Ascending aorta (tissue), 2 donors: ENCODE measurements around the gene CHN2. TPM values are rescaled to one million over a fixed set of nuclear protein-coding genes. Genes with fewer than 3 reads are reported as not detected.

ENCODE experiments used
- DNase-seq, 2 donors: peaks; one replicate each; pipeline ENCODE4 v3.0.0-alpha.2; 2019; ENCODE audit warnings: low spot score in 2 of 2
- H3K27ac ChIP-seq, 2 donors: fragments of 200-600 bp; sonication (generic); one replicate each; pipeline ENCODE4 v1.5.1; 2016 to 2017; ENCODE audit warnings: mild to moderate bottlenecking in 1 of 2
- H3K27me3 ChIP-seq: fragments of 200-600 bp; sonication (generic); one replicate; pipeline ENCODE4 v1.5.1; 2017
- H3K36me3 ChIP-seq, 2 donors: fragments of 200-600 bp; sonication (generic); one replicate each; pipeline ENCODE4 v1.5.1; 2016
- H3K4me1 ChIP-seq, 2 donors: fragments of 200-600 bp; sonication (generic); one replicate each; pipeline ENCODE4 v1.5.1; 2016 to 2017; ENCODE audit warnings: mild to moderate bottlenecking in 1 of 2
- H3K4me3 ChIP-seq, 2 donors: fragments of 200-600 bp; sonication (generic); one replicate each; pipeline ENCODE4 v1.5.1; 2016 to 2017; ENCODE audit warnings: mild to moderate bottlenecking in 1 of 2
- H3K9me3 ChIP-seq, 2 donors: fragments of 200-600 bp; sonication (generic); one replicate each; pipeline ENCODE4 v1.5.1; 2016
- intact Hi-C: fragments of 100-400 bp; cut with DNase I; formaldehyde crosslinking; loops from one replicate; pipeline ENCODE4 v1.15.1; 2023
- total RNA-seq: library from RNA; depleted of rRNA; stranded (reverse); fragments of >200 nt; gene quantifications from one replicate; pipeline ENCODE4 v1.1.0, GENCODE V29; 2016
- TF ChIP-seq, protein P1 (sequence below), 3 experiments: fragments of 200-600 bp in 2 of 3; fragments of 450-650 bp in 1 of 3; sonication (generic) in 2 of 3; IDR thresholded peaks; one replicate each; pipeline ENCODE4 v1.5.1; 2016 to 2019; ENCODE audit warnings: antibody characterized with exemption in 3 of 3, mild to moderate bottlenecking in 1 of 3, moderate library complexity in 1 of 3

Gene CHN2
- total RNA-seq, 1 donor from 2014 or later: 8.7 TPM

DNA sequence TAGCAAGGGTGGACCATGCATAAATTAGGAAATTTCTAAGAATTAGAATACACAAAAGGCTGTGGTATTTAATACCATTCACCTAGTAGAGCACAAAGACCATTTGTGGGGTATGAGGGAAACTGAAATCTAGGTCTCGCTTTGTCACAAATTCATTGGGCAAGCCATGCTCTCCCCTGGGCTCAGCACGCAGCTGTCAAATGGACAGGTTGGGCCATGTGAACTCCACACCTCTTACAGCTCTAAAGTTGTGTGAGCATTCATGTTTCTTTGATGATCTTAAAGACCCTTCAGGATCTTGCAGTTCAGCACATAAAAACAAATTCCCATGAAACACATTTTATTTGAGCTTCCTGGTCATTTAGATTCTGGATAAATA, 121.3 kb downstream of the CHN2 start:
- no peaks in the 10 kb centered on the region for H3K9me3 ChIP-seq
- intact Hi-C loops: no loop called here
- no peak for DNase-seq
- no peak overlapping the region for H3K27ac ChIP-seq
- H3K4me1 ChIP-seq: no peaks in the 10 kb centered on the region
- no peaks in the 10 kb centered on the region for H3K27me3 ChIP-seq
- no peak overlapping the region for H3K4me3 ChIP-seq
- TF ChIP-seq, protein P1, sequence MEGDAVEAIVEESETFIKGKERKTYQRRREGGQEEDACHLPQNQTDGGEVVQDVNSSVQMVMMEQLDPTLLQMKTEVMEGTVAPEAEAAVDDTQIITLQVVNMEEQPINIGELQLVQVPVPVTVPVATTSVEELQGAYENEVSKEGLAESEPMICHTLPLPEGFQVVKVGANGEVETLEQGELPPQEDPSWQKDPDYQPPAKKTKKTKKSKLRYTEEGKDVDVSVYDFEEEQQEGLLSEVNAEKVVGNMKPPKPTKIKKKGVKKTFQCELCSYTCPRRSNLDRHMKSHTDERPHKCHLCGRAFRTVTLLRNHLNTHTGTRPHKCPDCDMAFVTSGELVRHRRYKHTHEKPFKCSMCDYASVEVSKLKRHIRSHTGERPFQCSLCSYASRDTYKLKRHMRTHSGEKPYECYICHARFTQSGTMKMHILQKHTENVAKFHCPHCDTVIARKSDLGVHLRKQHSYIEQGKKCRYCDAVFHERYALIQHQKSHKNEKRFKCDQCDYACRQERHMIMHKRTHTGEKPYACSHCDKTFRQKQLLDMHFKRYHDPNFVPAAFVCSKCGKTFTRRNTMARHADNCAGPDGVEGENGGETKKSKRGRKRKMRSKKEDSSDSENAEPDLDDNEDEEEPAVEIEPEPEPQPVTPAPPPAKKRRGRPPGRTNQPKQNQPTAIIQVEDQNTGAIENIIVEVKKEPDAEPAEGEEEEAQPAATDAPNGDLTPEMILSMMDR (IDR thresholded peaks at IDR 0.05): no peak
- H3K36me3 ChIP-seq: no peaks in the 10 kb centered on the region

- no peaks in the 10 kb centered on the region for H3K9me3 ChIP-seq
- H3K27ac ChIP-seq: no peak overlapping the region
- TF ChIP-seq, protein P1 (IDR thresholded peaks at IDR 0.05): no peak
- no peaks in the 10 kb centered on the region for H3K27me3 ChIP-seq
- H3K36me3 ChIP-seq: no peaks in the 10 kb centered on the region
- no peak for DNase-seq
- no peak overlapping the region for H3K4me3 ChIP-seq
- intact Hi-C loops: no loop called here
- H3K4me1 ChIP-seq: no peaks in the 10 kb centered on the region
Observed at GRCh38 chr7:29316926-29317325, 122.4 kb downstream of the CHN2 start.

DNA sequence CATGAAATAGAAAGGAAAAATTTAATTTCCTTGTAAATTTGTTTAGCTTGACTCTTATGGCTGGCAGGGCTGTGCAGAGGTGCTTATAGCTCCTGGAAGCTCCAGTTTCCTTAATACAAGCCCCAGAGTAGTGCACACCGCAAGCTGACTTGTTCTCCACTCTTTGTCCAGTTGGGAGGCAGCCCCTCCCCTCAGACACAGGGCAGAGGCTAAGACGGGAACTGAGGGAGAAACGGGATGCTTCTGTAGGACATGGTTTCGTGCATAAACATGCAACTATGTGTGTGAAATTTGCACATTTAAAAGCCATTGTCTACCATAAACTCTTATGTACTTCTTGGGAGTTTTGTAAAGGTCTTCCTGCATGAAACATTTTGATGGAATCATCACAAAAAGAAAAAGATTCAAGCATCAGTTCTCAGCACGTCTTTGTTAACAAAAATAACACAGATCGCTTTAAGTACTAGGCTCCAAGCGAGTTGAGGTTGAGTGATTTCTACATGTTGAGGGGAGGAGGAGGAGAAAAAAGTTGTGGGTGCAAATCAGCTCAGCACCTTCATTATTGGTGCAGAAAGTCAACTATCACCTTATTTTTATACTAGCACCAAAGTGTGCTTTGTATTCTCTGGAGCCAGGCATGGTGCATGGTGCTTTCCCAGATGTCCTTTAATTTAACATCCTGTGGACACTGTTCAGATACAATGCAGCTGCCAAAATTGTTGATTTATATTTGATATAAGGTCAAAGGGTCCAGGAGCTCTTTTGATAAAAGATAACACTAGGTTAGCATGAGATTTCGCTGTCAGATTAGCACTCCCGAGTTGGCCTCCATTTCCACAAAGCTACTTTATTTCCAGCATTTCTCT, 124.5 kb downstream of the CHN2 start:
- Histone ChIP-seq H3K4me3 (no peak overlapping the region), H3K4me1 (no peaks in the 10 kb centered on the region), H3K9me3 (no peaks in the 10 kb centered on the region), H3K27me3 (no peaks in the 10 kb centered on the region), H3K27ac (no peak overlapping the region), H3K36me3 (no peaks in the 10 kb centered on the region)
- TF ChIP-seq, protein P1 (IDR thresholded peaks at IDR 0.05): no peak
- intact Hi-C loops: no loop called here
- no peak for DNase-seq

- no peaks in the 10 kb centered on the region for H3K4me1 ChIP-seq
- no peak overlapping the region for H3K27ac ChIP-seq
- H3K9me3 ChIP-seq: no peaks in the 10 kb centered on the region
- no peak overlapping the region for H3K4me3 ChIP-seq
- TF ChIP-seq, protein P1 (IDR thresholded peaks at IDR 0.05): no peak
- no peak for DNase-seq
- intact Hi-C loops: no loop called here
- no peaks in the 10 kb centered on the region for H3K27me3 ChIP-seq
- no peaks in the 10 kb centered on the region for H3K36me3 ChIP-seq
Observed at GRCh38 chr7:29319719-29320521, 125.3 kb downstream of the CHN2 start.

- H3K27me3 ChIP-seq: no peaks in the 10 kb centered on the region
- no peaks in the 10 kb centered on the region for H3K4me1 ChIP-seq
- no peaks in the 10 kb centered on the region for H3K36me3 ChIP-seq
- H3K27ac ChIP-seq: no peak overlapping the region
- TF ChIP-seq, protein P1 (IDR thresholded peaks at IDR 0.05): no peak
- no peaks in the 10 kb centered on the region for H3K9me3 ChIP-seq
- intact Hi-C loops: no loop called here
- no peak for DNase-seq
- H3K4me3 ChIP-seq: no peak overlapping the region
Observed at GRCh38 chr7:29320577-29320976, 126.0 kb downstream of the CHN2 start.
